Measurements from ENCODE around the gene PRKAR1A.

Gene PRKAR1A

DNA sequence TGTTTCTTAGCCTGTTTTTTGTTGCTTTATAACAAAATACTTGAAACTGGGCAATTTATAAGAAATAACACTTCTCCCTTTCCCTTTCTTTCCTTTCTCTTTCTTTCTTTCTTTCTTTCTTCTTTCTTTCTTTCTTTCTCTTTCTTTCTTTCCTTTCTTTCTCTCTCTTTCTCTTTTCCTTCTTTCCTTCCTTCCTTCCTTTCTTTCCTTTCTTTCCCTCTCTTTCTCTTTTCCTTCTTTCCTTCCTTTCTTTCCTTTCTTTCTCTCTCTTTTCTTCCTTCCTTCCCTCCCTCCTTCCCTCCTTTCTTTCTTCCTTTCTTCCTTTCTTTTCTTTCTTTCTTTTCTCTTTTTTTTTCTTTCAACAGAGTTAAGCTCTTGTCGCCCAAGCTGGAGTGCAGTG is 61.1 kb downstream of the PRKAR1A start:
- TF ChIP-seq, protein P1, sequence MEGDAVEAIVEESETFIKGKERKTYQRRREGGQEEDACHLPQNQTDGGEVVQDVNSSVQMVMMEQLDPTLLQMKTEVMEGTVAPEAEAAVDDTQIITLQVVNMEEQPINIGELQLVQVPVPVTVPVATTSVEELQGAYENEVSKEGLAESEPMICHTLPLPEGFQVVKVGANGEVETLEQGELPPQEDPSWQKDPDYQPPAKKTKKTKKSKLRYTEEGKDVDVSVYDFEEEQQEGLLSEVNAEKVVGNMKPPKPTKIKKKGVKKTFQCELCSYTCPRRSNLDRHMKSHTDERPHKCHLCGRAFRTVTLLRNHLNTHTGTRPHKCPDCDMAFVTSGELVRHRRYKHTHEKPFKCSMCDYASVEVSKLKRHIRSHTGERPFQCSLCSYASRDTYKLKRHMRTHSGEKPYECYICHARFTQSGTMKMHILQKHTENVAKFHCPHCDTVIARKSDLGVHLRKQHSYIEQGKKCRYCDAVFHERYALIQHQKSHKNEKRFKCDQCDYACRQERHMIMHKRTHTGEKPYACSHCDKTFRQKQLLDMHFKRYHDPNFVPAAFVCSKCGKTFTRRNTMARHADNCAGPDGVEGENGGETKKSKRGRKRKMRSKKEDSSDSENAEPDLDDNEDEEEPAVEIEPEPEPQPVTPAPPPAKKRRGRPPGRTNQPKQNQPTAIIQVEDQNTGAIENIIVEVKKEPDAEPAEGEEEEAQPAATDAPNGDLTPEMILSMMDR (conservative IDR thresholded peaks at IDR 0.05; ENCODE audit: low read depth, low read length): no peak
- H3K4me2 ChIP-seq: no peak overlapping the region
- no peaks in the 10 kb centered on the region for H3K36me3 ChIP-seq (ENCODE audit: insufficient read depth)
- no peak overlapping the region for H2AFZ ChIP-seq (ENCODE audit: low read depth)
- no peak overlapping the region for H3K4me3 ChIP-seq (IDR thresholded peaks at IDR 0.05; ENCODE audit: insufficient read depth, low read depth, low read length)
- H3K4me1 ChIP-seq (ENCODE audit: low read depth, poor library complexity, severe bottlenecking): no peaks in the 10 kb centered on the region
- H3K79me2 ChIP-seq (ENCODE audit: insufficient read depth, low read depth): no peaks in the 10 kb centered on the region
- H4K20me1 ChIP-seq (ENCODE audit: insufficient read depth): no peaks in the 10 kb centered on the region
- H3K27me3 ChIP-seq (ENCODE audit: insufficient read depth, low read depth): no peaks in the 10 kb centered on the region
- H3K9ac ChIP-seq: no peak overlapping the region
- no peak overlapping the region for H3K27ac ChIP-seq

DNA sequence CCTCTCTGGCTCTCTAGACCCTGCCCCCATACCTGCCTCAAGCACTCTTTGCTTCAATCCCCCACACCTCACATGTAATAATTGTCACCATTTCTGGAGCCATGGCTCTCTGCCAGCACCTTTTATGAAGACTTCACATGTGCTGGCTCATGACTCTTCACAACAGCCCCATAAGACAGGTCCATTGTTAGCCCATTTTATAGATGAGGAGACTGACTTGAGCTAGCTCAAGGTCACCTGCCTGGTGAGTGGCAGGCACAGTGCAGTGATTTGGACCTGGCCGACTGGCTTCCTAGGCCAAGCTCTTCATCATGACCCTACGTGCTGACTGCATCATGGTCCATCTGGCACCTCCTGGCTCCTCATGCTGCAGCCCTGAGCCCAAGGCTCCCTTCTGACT is 63.9 kb downstream of the PRKAR1A start:
- TF ChIP-seq, protein P1 (conservative IDR thresholded peaks at IDR 0.05; ENCODE audit: low read depth, low read length): no peak
- H3K27ac ChIP-seq: no peak overlapping the region

DNA sequence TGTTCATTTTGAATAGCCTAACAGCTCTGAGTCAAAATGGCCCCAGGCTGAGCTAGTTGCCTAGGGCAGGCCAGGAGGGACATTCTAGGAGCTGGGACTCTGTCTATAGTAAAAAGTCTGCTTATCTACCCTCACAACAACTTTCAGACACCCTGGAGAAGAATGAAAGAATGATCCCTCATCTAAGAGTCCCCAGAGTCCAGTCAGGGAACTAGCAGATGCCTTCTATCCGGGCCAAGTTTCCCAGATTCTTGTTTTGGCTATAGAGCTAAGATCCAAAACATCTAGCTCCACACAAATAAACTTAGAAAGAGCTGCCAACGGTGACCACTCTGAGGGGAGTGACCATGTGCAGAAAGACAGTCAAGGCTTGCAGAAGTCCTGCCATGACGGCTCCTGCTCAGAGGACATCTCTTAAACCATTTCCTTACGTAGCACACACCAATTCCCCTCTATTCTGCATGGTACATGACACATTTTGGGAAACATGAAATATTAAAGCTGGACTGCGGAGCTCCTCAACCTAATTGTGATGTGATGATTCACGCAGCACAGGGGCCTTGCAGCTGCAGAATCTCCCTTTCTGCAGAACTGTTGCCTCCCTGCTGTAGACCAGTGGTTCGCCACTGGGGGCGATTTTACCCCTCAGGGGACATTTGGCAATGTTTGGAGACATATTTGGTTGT is 64.7 kb downstream of the PRKAR1A start:
- Histone ChIP-seq H3K4me2 (no peak overlapping the region), H3K4me3 (IDR thresholded peaks at IDR 0.05; ENCODE audit: insufficient read depth, low read depth, low read length) (no peak overlapping the region), H3K4me1 (ENCODE audit: low read depth, poor library complexity, severe bottlenecking) (no peaks in the 10 kb centered on the region), H3K27me3 (ENCODE audit: insufficient read depth, low read depth) (no peaks in the 10 kb centered on the region), H3K36me3 (ENCODE audit: insufficient read depth) (no peaks in the 10 kb centered on the region), H3K9ac (no peak overlapping the region), H3K27ac (no peak overlapping the region), H3K79me2 (ENCODE audit: insufficient read depth, low read depth) (no peaks in the 10 kb centered on the region), H2AFZ (ENCODE audit: low read depth) (no peak overlapping the region), H4K20me1 (ENCODE audit: insufficient read depth) (no peaks in the 10 kb centered on the region)
- TF ChIP-seq, protein P1 (conservative IDR thresholded peaks at IDR 0.05; ENCODE audit: low read depth, low read length): no peak

More for the DNA sequence above, 63.9 kb downstream of the PRKAR1A start:
- Histone ChIP-seq H3K4me3 (IDR thresholded peaks at IDR 0.05; ENCODE audit: insufficient read depth, low read depth, low read length) (no peak overlapping the region), H3K4me2 (no peak overlapping the region), H3K9ac (no peak overlapping the region), H4K20me1 (ENCODE audit: insufficient read depth) (no peaks in the 10 kb centered on the region), H3K4me1 (ENCODE audit: low read depth, poor library complexity, severe bottlenecking) (no peaks in the 10 kb centered on the region), H3K27me3 (ENCODE audit: insufficient read depth, low read depth) (no peaks in the 10 kb centered on the region), H3K36me3 (ENCODE audit: insufficient read depth) (no peaks in the 10 kb centered on the region), H3K79me2 (ENCODE audit: insufficient read depth, low read depth) (no peaks in the 10 kb centered on the region), H2AFZ (ENCODE audit: low read depth) (no peak overlapping the region)

DNA sequence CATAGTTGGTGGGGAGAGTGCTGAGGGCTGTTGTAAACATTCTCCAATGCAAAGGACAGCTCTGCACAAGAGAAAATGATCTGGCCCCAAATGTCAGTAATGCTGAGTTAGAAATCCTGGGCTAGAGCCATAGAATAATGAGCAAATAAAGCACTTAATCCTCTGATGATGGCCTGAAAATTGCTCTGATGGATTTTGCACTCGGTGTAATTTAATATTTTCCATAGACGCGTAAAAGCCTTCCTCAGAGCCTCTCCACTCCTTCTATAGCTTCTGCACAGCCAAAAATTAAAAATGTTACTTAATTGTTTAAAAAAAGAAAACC is 65.2 kb downstream of the PRKAR1A start:
- H3K4me1 ChIP-seq (ENCODE audit: low read depth, poor library complexity, severe bottlenecking): no peaks in the 10 kb centered on the region
- no peak overlapping the region for H3K4me2 ChIP-seq
- H3K36me3 ChIP-seq (ENCODE audit: insufficient read depth): no peaks in the 10 kb centered on the region
- H4K20me1 ChIP-seq (ENCODE audit: insufficient read depth): no peaks in the 10 kb centered on the region
- no peaks in the 10 kb centered on the region for H3K79me2 ChIP-seq (ENCODE audit: insufficient read depth, low read depth)
- no peaks in the 10 kb centered on the region for H3K27me3 ChIP-seq (ENCODE audit: insufficient read depth, low read depth)
- TF ChIP-seq, protein P1 (conservative IDR thresholded peaks at IDR 0.05; ENCODE audit: low read depth, low read length): no peak
- no peak overlapping the region for H3K4me3 ChIP-seq (IDR thresholded peaks at IDR 0.05; ENCODE audit: insufficient read depth, low read depth, low read length)
- no peak overlapping the region for H3K27ac ChIP-seq
- H3K9ac ChIP-seq: no peak overlapping the region
- H2AFZ ChIP-seq (ENCODE audit: low read depth): no peak overlapping the region

Measured in KMS-11 (cell line).